Measurements from ENCODE around the gene CTDSPL. TPM values are rescaled to one million over a fixed set of nuclear protein-coding genes. Genes with fewer than 3 reads are reported as not detected.
A peak's percentile ranks its signal among the peaks of the same experiment; 100 is the strongest.

The CTDSPL gene
- total and polyA plus RNA-seq, 2 donors from 2014 or later, result 55.9 to 78.3 TPM

- Histone ChIP-seq H3K9ac (ENCODE audit: low read length in 3 of 3) (no peak overlapping the region), H3K27ac (ENCODE audit: low read depth in 2 of 2, low read length in 2 of 2) (no peak overlapping the region), H3K27me3 (ENCODE audit: control insufficient read depth, insufficient read depth, low read length) (no peaks in the 10 kb centered on the region), H3K36me3 (ENCODE audit: control insufficient read depth in 2 of 3, insufficient read depth in 3 of 3, low read length in 3 of 3) (no peaks in the 10 kb centered on the region), H3K4me1 (ENCODE audit: control insufficient read depth in 2 of 3, insufficient read depth in 2 of 3, low read depth in 1 of 3, low read length in 3 of 3) (peaks cover 8 to 46% (median 30%) of the 10 kb centered on the region in 3 donors), H3K9me3 (ENCODE audit: control insufficient read depth in 2 of 3, insufficient read depth in 1 of 3, low read length in 3 of 3) (no peaks in the 10 kb centered on the region), H3K4me3 (ENCODE audit: low read length in 3 of 3) (no peak overlapping the region)
- no peak for TF ChIP-seq CTCF (IDR thresholded peaks at IDR 0.05; ENCODE audit: borderline replicate concordance, extremely low read depth, insufficient read depth)
- no peak for FAIRE-seq
- no peak for DNase-seq
- intact Hi-C loops (cut with DNase I), result no loop called here
Measured at GRCh38 chr3:37888421-37888820, 26.7 kb downstream of the CTDSPL start.

- Histone ChIP-seq H3K9me3 (ENCODE audit: control insufficient read depth in 2 of 3, insufficient read depth in 1 of 3, low read length in 3 of 3) (no peaks in the 10 kb centered on the region), H3K27me3 (ENCODE audit: control insufficient read depth, insufficient read depth, low read length) (no peaks in the 10 kb centered on the region), H3K4me3 (ENCODE audit: low read length in 3 of 3) (no peak overlapping the region), H3K27ac (ENCODE audit: low read depth in 2 of 2, low read length in 2 of 2) (peak overlapping the region in 1 of 2 donors; percentile 5), H3K4me1 (ENCODE audit: control insufficient read depth in 2 of 3, insufficient read depth in 2 of 3, low read depth in 1 of 3, low read length in 3 of 3) (peaks cover 10 to 57% (median 26%) of the 10 kb centered on the region in 3 donors), H3K36me3 (ENCODE audit: control insufficient read depth in 2 of 3, insufficient read depth in 3 of 3, low read length in 3 of 3) (no peaks in the 10 kb centered on the region), H3K9ac (ENCODE audit: low read length in 3 of 3) (no peak overlapping the region)
- FAIRE-seq (no peak), DNase-seq (no peak)
- no peak for TF ChIP-seq CTCF (IDR thresholded peaks at IDR 0.05; ENCODE audit: borderline replicate concordance, extremely low read depth, insufficient read depth)
- intact Hi-C loops (cut with DNase I), result no loop called here
Measured at GRCh38 chr3:37890522-37890921, 28.8 kb downstream of the CTDSPL start.

- Histone ChIP-seq H3K27me3 (ENCODE audit: control insufficient read depth, insufficient read depth, low read length) (no peaks in the 10 kb centered on the region), H3K9ac (ENCODE audit: low read length in 3 of 3) (no peak overlapping the region), H3K9me3 (ENCODE audit: control insufficient read depth in 2 of 3, insufficient read depth in 1 of 3, low read length in 3 of 3) (no peaks in the 10 kb centered on the region), H3K4me1 (ENCODE audit: control insufficient read depth in 2 of 3, insufficient read depth in 2 of 3, low read depth in 1 of 3, low read length in 3 of 3) (peaks cover 10 to 55% (median 27%) of the 10 kb centered on the region in 3 donors), H3K4me3 (ENCODE audit: low read length in 3 of 3) (no peak overlapping the region), H3K36me3 (ENCODE audit: control insufficient read depth in 2 of 3, insufficient read depth in 3 of 3, low read length in 3 of 3) (no peaks in the 10 kb centered on the region), H3K27ac (ENCODE audit: low read depth in 2 of 2, low read length in 2 of 2) (peak overlapping the region in 1 of 2 donors; percentile 5)
- TF ChIP-seq CTCF (IDR thresholded peaks at IDR 0.05; ENCODE audit: borderline replicate concordance, extremely low read depth, insufficient read depth), result no peak
- no peak for FAIRE-seq
- DNase-seq, result peak in 3 of 5 donors; percentile 63 to 71 (median 64)
- intact Hi-C loops (cut with DNase I), result no loop called here
Measured at GRCh38 chr3:37891227-37891626, 29.5 kb downstream of the CTDSPL start.

Measured in kidney (tissue), 14 donors.